ENCODE measurements around the gene TBL3.

DNA sequence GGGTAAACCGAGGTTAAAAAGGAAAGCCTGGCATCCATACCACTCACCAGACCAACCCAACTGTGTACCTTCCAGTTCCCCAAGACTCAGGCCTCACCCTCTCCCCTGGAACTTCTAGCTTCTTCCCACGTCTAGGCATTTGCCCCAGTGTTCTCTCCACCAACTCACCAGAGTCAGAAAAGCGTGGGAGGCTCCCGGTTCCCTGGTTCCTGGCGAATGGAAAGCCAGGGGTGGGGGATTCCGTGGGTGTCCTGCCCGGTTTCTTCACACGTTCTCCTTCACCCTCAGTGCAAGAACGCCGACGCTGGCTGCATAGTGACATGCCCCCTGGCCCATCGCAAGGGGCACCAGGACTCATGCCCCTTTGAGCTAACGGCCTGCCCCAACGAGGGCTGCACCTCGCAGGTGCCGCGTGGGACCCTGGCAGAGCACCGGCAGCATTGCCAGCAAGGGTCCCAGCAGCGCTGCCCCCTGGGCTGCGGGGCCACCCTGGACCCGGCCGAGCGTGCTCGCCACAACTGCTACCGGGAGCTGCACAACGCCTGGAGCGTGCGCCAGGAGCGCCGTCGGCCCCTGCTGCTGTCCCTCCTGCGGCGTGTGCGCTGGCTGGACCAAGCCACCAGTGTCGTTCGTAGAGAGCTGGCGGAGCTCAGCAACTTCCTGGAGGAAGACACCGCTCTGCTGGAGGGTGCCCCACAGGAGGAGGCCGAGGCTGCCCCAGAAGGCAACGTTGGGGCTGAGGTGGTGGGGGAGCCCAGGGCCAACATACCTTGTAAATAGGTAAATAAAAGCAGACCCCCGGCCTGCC is 3.5 kb upstream of the TBL3 start:
- TF ChIP-seq, protein P1, sequence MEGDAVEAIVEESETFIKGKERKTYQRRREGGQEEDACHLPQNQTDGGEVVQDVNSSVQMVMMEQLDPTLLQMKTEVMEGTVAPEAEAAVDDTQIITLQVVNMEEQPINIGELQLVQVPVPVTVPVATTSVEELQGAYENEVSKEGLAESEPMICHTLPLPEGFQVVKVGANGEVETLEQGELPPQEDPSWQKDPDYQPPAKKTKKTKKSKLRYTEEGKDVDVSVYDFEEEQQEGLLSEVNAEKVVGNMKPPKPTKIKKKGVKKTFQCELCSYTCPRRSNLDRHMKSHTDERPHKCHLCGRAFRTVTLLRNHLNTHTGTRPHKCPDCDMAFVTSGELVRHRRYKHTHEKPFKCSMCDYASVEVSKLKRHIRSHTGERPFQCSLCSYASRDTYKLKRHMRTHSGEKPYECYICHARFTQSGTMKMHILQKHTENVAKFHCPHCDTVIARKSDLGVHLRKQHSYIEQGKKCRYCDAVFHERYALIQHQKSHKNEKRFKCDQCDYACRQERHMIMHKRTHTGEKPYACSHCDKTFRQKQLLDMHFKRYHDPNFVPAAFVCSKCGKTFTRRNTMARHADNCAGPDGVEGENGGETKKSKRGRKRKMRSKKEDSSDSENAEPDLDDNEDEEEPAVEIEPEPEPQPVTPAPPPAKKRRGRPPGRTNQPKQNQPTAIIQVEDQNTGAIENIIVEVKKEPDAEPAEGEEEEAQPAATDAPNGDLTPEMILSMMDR (IDR thresholded peaks at IDR 0.05 in 2 of 3, conservative IDR thresholded peaks at IDR 0.05 in 1 of 3; ENCODE audit: borderline replicate concordance in 1 of 3, insufficient read depth in 1 of 3, low read depth in 2 of 3, low read length in 2 of 3): no peak
- TF ChIP-seq FOSL1 (IDR thresholded peaks at IDR 0.05; ENCODE audit: low read depth) (no peak), SP1 (IDR thresholded peaks at IDR 0.05; ENCODE audit: low read depth) (no peak), RAD21 (IDR thresholded peaks at IDR 0.05; ENCODE audit: low read depth) (no peak), EGR1 (IDR thresholded peaks at IDR 0.05; ENCODE audit: low read depth) (no peak), POLR2A (IDR thresholded peaks at IDR 0.05; ENCODE audit: borderline replicate concordance, extremely low read depth, insufficient read depth, insufficient read length) (no peak)

All from HCT116 (cell line).